ENCODE measurements around the gene TMEM14B. TPM values are rescaled to one million over a fixed set of nuclear protein-coding genes. Genes with fewer than 3 reads are reported as not detected.
A peak's percentile ranks its signal among the peaks of the same experiment; 100 is the strongest.

TMEM14B gene
- total RNA-seq, 6 donors from 2014 or later, result 25.1 to 73.9 (median 56.7) TPM

DNA sequence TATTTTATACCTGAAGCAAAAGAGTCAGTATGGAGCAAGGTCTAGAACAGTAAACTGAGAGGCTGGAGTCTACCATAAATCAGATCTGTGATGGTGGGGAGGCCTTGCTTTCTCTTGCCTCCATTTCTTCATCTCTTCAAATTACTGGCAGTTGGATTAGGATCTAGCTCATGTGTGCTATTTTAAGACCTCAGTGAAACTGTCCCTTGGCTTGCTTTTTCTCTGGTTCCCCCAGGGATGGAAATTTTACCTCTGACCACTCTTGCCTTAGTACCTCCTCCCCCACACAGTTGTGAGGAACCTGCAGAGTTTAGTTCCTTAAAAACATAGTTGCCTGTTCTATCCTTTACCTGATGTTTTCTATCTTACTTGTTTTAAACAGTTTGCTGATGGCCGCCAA lies 8.5 kb downstream of the TMEM14B start:
- H3K36me3 ChIP-seq, result peaks cover 5 to 74% (median 35%) of the 10 kb centered on the region in 4 donors
- ATAC-seq (ENCODE audit: low FRiP score in 2 of 2), result no peak

DNA sequence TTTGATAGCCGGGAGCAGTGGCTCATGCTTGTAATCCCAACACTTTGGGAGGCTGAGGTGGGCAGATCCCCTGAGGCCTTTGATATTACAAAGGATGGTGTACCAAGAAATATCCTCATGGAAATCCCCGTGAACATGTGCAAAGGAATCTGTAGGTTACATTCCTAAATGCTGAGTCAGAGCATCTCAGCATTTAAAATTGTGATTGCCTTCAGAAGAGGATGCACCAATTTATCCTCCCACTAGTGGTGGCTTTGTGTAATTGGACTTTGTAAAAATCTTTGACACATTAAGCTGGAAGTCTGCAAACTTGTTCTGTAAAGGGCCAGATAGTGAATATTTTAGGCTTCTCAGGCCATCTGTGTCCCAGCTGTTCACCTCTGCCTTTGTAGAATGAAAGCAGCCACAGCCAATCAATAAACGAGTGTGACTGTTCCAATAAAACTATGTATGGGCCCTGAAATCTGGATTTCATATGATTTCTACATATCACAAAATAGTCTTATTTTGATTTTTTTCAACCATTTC lies 11.8 kb downstream of the TMEM14B start:
- no peaks in the 10 kb centered on the region for H3K27me3 ChIP-seq
- H3K36me3 ChIP-seq, result peaks cover 5 to 43% (median 14%) of the 10 kb centered on the region in 4 donors
- H3K4me3 ChIP-seq, result no peak overlapping the region
- WGBS, 2 donors, result 62 to 64% methylated on average over 3 of the region's 3 CpGs
- DNase-seq, result no peak
- TF ChIP-seq EP300 (IDR thresholded peaks at IDR 0.05) (no peak), POLR2A (IDR thresholded peaks at IDR 0.05) (no peak)
- TF ChIP-seq, protein P1, sequence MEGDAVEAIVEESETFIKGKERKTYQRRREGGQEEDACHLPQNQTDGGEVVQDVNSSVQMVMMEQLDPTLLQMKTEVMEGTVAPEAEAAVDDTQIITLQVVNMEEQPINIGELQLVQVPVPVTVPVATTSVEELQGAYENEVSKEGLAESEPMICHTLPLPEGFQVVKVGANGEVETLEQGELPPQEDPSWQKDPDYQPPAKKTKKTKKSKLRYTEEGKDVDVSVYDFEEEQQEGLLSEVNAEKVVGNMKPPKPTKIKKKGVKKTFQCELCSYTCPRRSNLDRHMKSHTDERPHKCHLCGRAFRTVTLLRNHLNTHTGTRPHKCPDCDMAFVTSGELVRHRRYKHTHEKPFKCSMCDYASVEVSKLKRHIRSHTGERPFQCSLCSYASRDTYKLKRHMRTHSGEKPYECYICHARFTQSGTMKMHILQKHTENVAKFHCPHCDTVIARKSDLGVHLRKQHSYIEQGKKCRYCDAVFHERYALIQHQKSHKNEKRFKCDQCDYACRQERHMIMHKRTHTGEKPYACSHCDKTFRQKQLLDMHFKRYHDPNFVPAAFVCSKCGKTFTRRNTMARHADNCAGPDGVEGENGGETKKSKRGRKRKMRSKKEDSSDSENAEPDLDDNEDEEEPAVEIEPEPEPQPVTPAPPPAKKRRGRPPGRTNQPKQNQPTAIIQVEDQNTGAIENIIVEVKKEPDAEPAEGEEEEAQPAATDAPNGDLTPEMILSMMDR (IDR thresholded peaks at IDR 0.05), result peak in 4 of 6 experiments; percentile 17 to 54 (median 38)
- H3K27ac ChIP-seq, result no peak overlapping the region
- peaks cover 0 to 4% (median 0%) of the 10 kb centered on the region in 4 donors for H3K4me1 ChIP-seq
- ATAC-seq (ENCODE audit: low FRiP score in 2 of 2), result peak in 1 of 2 donors; percentile 72
- no peaks in the 10 kb centered on the region for H3K9me3 ChIP-seq

More for the DNA sequence above, 8.5 kb downstream of the TMEM14B start:
- WGBS, 2 donors, result 94 to 95% methylated on average over 1 of the region's 1 CpG
- Histone ChIP-seq H3K4me3 (no peak overlapping the region), H3K4me1 (peaks cover 0 to 4% (median 0%) of the 10 kb centered on the region in 4 donors), H3K27me3 (no peaks in the 10 kb centered on the region), H3K9me3 (no peaks in the 10 kb centered on the region), H3K27ac (no peak overlapping the region)
- TF ChIP-seq POLR2A (IDR thresholded peaks at IDR 0.05), result no peak
- TF ChIP-seq POLR2AphosphoS5 (IDR thresholded peaks at IDR 0.05), result no peak
- TF ChIP-seq, protein P1 (IDR thresholded peaks at IDR 0.05), result no peak
- no peak for TF ChIP-seq EP300 (IDR thresholded peaks at IDR 0.05)
- no peak for DNase-seq

DNA sequence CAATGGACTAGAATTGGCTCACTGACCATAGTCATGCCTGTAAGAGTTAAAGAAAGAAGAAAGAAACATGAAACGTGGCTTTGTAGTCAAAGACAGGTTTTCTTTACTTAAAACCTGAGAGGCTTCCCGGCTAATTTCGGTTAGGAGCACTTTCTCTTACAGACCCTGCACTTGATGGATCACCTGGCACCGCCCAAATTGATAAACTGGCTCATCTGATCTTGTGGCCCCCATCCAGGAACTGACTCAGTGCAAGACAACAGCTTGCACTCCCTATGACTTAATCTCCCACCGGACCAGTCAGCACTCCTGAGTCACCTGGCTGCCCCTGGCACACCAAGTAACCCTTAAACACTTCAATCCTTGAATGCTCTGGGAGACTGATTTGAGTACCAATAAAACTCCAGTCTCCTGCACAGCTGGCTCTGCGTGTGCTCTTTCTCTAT lies 12.3 kb downstream of the TMEM14B start:
- Histone ChIP-seq H3K9me3 (no peaks in the 10 kb centered on the region), H3K27me3 (no peaks in the 10 kb centered on the region), H3K4me3 (no peak overlapping the region), H3K27ac (no peak overlapping the region), H3K36me3 (peaks cover 4 to 38% (median 10%) of the 10 kb centered on the region in 4 donors), H3K4me1 (peaks cover 0 to 4% (median 0%) of the 10 kb centered on the region in 4 donors)
- 72 to 76% methylated on average over 6 of the region's 6 CpGs for WGBS, 2 donors
- TF ChIP-seq POLR2A (IDR thresholded peaks at IDR 0.05) (no peak), POLR2AphosphoS5 (IDR thresholded peaks at IDR 0.05) (no peak), EP300 (IDR thresholded peaks at IDR 0.05) (no peak)
- TF ChIP-seq, protein P1 (IDR thresholded peaks at IDR 0.05), result no peak
- DNase-seq (no peak), ATAC-seq (ENCODE audit: low FRiP score in 2 of 2) (peak in 1 of 2 donors; percentile 68)

DNA sequence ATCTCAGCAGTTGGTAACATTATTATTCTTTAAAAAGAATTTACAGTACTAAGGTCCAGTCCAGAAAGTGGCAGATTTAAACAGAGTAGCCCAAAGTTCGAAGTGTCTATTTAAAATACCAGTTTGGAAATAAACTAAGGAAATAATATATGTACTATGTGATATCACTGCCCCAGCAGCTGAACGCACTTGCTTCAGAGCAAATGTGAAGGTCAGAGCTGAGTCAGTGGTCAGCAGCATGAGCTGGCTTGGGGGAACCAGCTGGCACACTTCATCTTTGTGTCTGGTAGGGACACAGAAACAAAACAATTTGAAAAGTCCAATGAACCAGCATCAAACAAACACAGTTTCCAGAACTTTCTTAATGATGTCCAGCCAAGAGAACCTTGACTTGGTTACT lies 15.4 kb downstream of the TMEM14B start:
- TF ChIP-seq, protein P1 (IDR thresholded peaks at IDR 0.05), result no peak
- TF ChIP-seq EP300 (IDR thresholded peaks at IDR 0.05) (no peak), POLR2AphosphoS5 (IDR thresholded peaks at IDR 0.05) (no peak), POLR2A (IDR thresholded peaks at IDR 0.05) (no peak)
- ATAC-seq (ENCODE audit: low FRiP score in 2 of 2) (no peak), DNase-seq (no peak)
- peaks cover 0 to 12% (median 0%) of the 10 kb centered on the region in 4 donors for H3K36me3 ChIP-seq
- peaks cover 0 to 4% (median 0%) of the 10 kb centered on the region in 4 donors for H3K4me1 ChIP-seq
- H3K9me3 ChIP-seq, result no peaks in the 10 kb centered on the region
- no peak overlapping the region for H3K4me3 ChIP-seq
- no peak overlapping the region for H3K27ac ChIP-seq
- 95% methylated on average over 2 of the region's 2 CpGs for WGBS, 2 donors
- no peaks in the 10 kb centered on the region for H3K27me3 ChIP-seq

DNA sequence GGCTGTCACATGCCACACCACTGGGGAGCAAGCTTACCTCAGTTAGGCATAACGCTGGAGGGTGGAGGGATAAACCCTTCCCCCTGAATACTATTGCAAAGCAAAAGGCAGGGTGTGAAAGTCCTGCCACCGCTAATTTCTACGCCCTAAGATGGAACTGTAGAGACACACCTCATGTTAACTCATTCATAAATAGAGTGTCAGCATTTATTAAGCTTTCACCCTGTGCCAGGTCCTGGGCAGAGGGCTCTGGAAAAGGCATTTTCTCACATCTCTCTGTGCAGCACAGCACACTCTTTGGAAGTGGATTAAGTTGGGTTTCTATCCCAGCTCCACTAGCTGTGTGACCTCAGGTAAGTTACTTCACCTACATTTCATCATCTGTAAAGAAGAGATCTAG lies 21.8 kb downstream of the TMEM14B start:
- no peak for DNase-seq
- no peak for ATAC-seq (ENCODE audit: low FRiP score in 2 of 2)
- H3K9me3 ChIP-seq, result no peaks in the 10 kb centered on the region
- no peak overlapping the region for H3K4me3 ChIP-seq
- no peak overlapping the region for H3K27ac ChIP-seq
- H3K36me3 ChIP-seq, result peaks cover 0 to 25% (median 2%) of the 10 kb centered on the region in 4 donors
- H3K27me3 ChIP-seq, result no peaks in the 10 kb centered on the region
- 86 to 97% methylated on average over 3 of the region's 3 CpGs for WGBS, 2 donors
- TF ChIP-seq, protein P1 (IDR thresholded peaks at IDR 0.05), result no peak
- TF ChIP-seq POLR2A (IDR thresholded peaks at IDR 0.05), result no peak
- no peak for TF ChIP-seq EP300 (IDR thresholded peaks at IDR 0.05)
- TF ChIP-seq POLR2AphosphoS5 (IDR thresholded peaks at IDR 0.05), result no peak
- no peaks in the 10 kb centered on the region for H3K4me1 ChIP-seq

All from upper lobe of left lung (tissue), 6 donors.